GM19351 (cell line): ENCODE data around the gene SUGCT.
"Not testable (repeated sequence)": the region's sequence is repeated elsewhere in the genome, so short reads cannot be mapped to it uniquely, and the experiment has no call there.

Source experiments
- ATAC-seq: cut with Tn5 transposase; IDR thresholded peaks from one replicate; pipeline ENCODE4 v1.9.1; 2021; ENCODE audit warnings: mild to moderate bottlenecking, moderate library complexity; ENCODE audit not compliant: unreplicated experiment

The SUGCT gene

GRCh38 chr7:40138973-40139372 is 4.2 kb downstream of the SUGCT start:
- no peak for ATAC-seq

DNA sequence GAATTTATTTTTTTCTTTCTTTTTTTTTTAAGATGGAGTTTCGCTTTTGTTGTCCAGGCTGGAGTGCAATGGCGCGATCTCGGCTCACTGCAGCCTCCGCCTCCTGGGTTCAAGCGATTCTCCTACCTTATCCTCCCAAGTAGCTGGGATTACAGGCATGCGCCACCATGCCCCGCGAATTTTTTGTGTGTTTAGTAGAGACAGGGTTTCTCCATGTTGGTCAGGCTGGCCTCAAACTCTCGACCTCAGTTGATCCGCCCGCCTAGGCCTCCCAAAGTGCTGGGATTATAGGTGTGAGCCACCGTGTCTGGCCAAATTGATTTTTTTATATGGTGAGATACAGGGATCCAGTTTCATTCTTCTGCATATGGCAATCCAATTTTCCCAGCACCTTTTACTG is 5.1 kb downstream of the SUGCT start:
- not testable (repeated sequence) for ATAC-seq

- not testable (repeated sequence) for ATAC-seq
Observed at GRCh38 chr7:40141916-40142315, 7.1 kb downstream of the SUGCT start.

- ATAC-seq = not testable (repeated sequence)
Observed at GRCh38 chr7:40145596-40146130, 10.9 kb downstream of the SUGCT start.

DNA sequence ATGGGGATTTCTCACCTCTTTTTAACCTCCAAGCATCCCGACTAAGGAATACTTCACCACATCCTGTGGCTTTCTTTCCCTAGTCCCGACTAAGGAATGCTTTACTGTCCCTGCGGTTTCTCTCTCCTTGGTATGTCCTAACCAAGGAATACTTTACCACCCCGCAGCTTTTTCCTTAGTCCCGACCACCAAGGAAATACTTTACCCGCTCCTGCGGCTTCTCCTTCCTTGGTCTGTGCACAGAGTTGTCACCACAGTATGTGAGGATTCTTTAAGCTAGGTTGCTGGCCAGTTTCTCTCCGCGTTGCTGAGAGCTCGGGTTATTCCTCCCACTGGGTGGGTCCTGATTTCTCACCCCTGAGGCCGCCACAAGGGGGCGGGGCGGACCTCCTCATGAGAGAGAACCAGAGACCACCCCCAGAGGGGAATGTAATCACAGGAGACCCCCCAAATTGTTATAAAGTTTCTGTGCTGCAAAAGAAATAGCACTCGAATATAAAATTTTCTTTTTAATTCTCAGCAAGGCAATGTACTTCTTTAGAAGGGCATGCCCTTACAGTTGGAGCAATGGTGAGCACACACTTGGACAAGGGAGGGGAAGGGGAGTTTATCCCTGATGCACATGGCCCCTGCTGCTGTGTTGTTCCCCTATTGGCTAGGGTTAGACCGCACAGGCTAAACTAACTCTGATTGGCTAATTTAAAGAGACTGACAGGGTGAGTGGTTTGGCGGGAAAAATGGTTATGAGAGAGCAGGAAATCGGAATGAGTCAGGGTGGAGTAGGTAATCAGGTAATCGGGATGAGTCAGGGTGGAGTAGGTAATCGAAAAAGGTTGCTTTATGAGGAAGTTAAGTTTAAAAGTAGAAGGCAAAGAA is 12.8 kb downstream of the SUGCT start:
- no peak for ATAC-seq

GRCh38 chr7:40148247-40148580 is 13.4 kb downstream of the SUGCT start:
- ATAC-seq = not testable (repeated sequence)

GRCh38 chr7:40148671-40149070 is 13.9 kb downstream of the SUGCT start:
- ATAC-seq = no peak

DNA sequence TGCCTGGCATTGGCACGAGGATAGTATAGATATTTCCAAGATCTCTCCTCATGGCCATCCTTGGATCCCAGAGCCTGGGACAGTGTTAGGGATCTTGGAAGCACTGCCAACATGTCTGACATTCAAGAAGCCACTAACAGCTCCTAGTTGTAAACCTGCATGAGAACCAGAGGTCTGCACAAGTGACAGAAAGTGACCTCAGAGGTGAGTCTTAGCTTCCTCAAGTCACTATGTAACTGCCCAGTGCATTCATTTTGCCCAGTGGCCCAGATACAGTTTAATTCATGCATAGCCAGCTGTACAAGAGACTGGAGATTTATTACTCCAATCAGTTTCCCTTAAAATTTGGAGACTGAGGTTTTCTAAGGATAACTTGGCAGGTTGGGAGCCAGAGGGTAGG is 16.7 kb downstream of the SUGCT start:
- ATAC-seq = no peak

DNA sequence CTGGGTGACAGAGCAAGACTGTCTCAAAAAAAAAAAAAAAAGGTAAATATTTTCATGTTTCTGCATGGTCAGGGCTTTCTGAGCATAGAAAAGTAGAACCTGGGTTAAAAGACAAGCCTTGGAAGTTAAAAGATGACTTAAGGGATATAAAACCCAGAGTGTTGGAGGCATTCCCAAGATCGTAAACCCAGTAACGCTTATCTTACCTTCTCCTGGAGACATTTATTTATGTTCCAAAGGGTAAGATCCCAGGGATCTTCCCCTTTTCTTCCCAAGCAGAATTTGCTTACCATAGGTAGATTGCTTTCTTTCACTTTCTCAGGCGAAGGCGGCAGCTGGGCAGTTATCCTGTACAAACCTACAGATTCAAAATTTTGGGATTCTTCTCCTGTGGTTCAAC is 22.2 kb downstream of the SUGCT start:
- ATAC-seq = no peak

- no peak for ATAC-seq
Observed at GRCh38 chr7:40162516-40162915, 27.7 kb downstream of the SUGCT start.

- ATAC-seq = no peak
Observed at GRCh38 chr7:40165216-40165615, 30.4 kb downstream of the SUGCT start.

- ATAC-seq = no peak
Observed at GRCh38 chr7:40167291-40167690, 32.5 kb downstream of the SUGCT start.

- ATAC-seq = not testable (repeated sequence)
Observed at GRCh38 chr7:40168266-40168665, 33.5 kb downstream of the SUGCT start.

GRCh38 chr7:40173121-40173520 is 38.3 kb downstream of the SUGCT start:
- not testable (repeated sequence) for ATAC-seq

GRCh38 chr7:40175256-40175655 is 40.5 kb downstream of the SUGCT start:
- not testable (repeated sequence) for ATAC-seq

- no peak for ATAC-seq
Observed at GRCh38 chr7:40175725-40176510, 41.1 kb downstream of the SUGCT start.

DNA sequence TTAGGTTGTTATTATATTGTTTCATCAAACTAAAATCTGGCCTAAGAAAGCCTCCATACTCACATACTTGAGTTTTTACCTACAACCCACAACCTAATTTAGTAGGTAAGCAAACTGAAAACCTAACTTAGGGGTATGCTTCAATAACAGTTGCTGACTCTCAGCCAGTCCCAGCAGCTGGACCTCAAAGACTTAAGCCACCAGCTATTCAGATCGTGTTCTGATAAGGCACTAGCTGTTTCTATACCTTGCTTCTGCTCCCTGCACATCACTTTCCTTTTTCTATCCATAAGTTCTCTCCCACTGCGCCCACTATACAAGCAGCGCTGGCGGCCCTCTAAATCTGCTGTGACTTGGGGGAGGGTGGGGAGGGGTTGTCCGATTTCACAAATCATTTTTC is 42.3 kb downstream of the SUGCT start:
- no peak for ATAC-seq

DNA sequence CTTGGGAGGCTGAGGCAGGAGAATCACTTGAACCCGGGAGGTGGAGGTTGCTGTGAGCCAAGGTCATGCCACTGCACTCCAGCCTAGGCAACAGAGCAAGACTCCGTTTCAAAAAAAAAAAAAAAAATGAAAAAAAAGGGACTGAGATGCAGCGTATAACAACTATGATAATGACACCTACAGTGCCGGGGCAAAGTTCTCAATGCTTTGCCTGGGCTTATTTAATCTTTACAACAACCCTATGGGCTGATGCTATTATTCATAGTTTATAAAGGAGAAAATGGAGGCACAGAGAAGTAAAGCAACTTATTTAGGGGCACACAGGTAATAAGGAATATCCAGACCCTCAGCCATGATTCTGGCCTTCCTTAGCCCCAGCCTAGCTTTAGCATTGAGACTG is 47.6 kb downstream of the SUGCT start:
- ATAC-seq = no peak

DNA sequence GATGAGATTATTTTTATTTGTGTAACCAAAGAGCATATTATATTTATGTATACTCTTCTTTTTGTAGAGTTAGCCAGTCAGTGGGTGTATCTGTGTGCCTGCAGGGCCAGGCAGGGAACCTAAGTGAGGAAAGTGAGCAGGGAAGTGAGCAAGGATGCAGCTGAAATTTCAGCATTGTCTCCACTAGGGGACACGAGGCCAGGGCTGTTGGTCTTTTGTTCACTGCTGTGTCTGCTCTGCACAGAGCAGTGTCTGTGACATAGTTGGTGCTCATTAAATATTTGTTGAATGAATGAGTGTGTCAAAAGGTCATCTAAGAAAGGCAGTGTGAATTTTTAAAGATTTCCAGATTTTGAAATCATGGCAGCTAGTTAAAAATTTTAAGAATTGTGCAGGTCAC is 51.8 kb downstream of the SUGCT start:
- no peak for ATAC-seq

- no peak for ATAC-seq
Observed at GRCh38 chr7:40192036-40192435, 57.2 kb downstream of the SUGCT start.

- no peak for ATAC-seq
Observed at GRCh38 chr7:40194745-40195144, 59.9 kb downstream of the SUGCT start.

- ATAC-seq = no peak
Observed at GRCh38 chr7:40197527-40197926, 62.7 kb downstream of the SUGCT start.
